ENCODE results near the gene MARCHF3.

MARCHF3 gene

DNA sequence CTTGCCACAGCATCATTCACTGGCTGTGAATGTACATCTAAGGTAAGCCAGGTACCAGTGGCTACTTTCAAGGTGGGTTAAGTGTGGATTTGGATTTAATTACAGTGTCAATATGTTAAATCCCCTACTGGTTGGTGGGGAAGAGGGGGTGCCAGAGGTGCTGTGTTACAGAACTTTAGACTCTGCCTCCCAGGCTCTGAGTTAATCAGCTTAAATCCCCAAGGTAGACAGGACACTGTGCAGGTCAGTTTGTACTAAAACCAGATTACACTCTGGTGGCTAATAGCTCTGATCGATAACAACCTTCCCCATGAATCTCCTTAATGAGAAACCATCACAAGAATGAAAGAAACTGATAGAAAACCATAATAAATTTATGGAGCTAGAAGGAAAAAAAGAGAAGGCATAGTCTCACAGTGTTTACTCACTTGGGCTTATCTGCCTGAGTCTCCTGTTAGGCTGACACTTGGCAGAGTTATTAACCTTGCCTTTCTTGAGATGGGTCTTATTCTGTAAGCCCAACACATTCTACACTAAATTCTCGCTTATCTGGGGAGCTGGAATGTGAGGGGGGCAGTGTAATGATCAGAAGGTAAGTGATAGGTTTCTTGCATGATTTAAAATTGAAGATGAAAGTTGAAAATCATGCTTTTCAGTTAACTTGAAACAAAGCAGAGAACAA is 146.7 kb downstream of the MARCHF3 start:
- no peak for TF ChIP-seq POLR2A (IDR thresholded peaks at IDR 0.05; ENCODE audit: extremely low read depth, insufficient read length)
- TF ChIP-seq, protein P1, sequence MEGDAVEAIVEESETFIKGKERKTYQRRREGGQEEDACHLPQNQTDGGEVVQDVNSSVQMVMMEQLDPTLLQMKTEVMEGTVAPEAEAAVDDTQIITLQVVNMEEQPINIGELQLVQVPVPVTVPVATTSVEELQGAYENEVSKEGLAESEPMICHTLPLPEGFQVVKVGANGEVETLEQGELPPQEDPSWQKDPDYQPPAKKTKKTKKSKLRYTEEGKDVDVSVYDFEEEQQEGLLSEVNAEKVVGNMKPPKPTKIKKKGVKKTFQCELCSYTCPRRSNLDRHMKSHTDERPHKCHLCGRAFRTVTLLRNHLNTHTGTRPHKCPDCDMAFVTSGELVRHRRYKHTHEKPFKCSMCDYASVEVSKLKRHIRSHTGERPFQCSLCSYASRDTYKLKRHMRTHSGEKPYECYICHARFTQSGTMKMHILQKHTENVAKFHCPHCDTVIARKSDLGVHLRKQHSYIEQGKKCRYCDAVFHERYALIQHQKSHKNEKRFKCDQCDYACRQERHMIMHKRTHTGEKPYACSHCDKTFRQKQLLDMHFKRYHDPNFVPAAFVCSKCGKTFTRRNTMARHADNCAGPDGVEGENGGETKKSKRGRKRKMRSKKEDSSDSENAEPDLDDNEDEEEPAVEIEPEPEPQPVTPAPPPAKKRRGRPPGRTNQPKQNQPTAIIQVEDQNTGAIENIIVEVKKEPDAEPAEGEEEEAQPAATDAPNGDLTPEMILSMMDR (IDR thresholded peaks at IDR 0.05; ENCODE audit: low read depth, low read length): no peak
- TF ChIP-seq, protein P2, sequence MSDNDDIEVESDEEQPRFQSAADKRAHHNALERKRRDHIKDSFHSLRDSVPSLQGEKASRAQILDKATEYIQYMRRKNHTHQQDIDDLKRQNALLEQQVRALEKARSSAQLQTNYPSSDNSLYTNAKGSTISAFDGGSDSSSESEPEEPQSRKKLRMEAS (IDR thresholded peaks at IDR 0.05; ENCODE audit: low read depth, low read length): no peak
- TF ChIP-seq MYC (IDR thresholded peaks at IDR 0.05; ENCODE audit: low read depth, low read length): no peak
- no peak overlapping the region for H3K4me3 ChIP-seq (ENCODE audit: low read depth, low read length)
- DNase-seq (ENCODE audit: low read depth): no peak

DNA sequence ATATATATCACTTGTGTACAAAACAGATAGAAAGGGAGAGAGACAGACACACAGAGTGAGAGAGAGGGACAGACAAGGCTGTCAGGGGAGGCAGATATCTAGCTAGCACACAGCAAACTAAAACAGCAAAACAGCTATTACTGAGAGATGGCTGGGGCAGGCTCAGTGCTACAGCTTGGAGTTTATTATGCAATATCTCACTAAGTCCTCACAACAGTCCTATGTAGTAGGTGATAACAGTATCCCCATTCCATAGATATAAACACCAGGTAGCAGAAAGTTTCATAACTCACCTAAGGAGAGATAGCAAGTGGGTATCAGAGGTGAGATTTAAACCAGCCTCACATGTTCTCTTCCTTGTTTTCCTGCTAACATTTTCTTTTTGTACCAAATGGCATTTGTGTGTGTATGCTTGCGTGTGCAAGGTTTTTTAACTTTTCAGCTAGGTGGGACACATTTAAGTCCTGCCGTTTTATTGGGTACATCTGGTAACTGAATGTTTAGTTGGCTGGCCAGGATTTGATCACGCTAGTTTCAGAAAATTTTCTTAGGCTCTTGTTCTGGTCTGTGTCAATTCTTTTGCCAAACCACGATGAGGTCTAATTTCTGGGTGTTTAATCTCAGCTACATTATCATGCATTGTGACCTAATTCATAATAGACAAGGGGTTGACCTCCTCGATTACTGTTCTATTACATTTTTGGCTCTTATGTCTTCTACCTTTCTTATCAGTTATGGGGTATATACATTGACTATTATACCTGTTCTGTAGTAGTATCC is 148.3 kb downstream of the MARCHF3 start:
- no peak for DNase-seq (ENCODE audit: low read depth)
- TF ChIP-seq, protein P2 (IDR thresholded peaks at IDR 0.05; ENCODE audit: low read depth, low read length): no peak
- no peak overlapping the region for H3K4me3 ChIP-seq (ENCODE audit: low read depth, low read length)

DNA sequence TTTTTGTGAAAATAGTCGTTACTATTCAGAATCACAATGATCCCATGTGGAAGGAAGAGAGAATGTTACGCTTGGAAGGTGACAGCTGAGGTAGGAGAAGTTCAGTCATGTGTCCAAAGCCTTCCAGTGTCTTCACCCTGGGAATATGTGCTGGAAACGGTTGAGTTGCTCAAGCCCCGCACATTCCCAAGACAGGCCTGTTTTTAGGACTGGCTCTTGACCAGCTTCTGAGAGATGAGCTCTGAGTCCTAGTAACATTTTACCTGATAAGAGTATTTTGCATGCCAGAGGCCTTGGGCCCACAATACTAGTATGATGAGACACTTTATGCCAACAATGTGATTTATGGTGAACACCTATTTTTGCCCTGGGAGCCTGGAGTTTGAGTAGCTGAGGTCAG is 151.7 kb downstream of the MARCHF3 start:
- TF ChIP-seq POLR2A (IDR thresholded peaks at IDR 0.05; ENCODE audit: extremely low read depth, insufficient read length) (no peak), MYC (IDR thresholded peaks at IDR 0.05; ENCODE audit: low read depth, low read length) (no peak)
- TF ChIP-seq, protein P1 (IDR thresholded peaks at IDR 0.05; ENCODE audit: low read depth, low read length): no peak
- TF ChIP-seq, protein P2 (IDR thresholded peaks at IDR 0.05; ENCODE audit: low read depth, low read length): no peak
- H3K4me3 ChIP-seq (ENCODE audit: low read depth, low read length): no peak overlapping the region
- no peak for DNase-seq (ENCODE audit: low read depth)

DNA sequence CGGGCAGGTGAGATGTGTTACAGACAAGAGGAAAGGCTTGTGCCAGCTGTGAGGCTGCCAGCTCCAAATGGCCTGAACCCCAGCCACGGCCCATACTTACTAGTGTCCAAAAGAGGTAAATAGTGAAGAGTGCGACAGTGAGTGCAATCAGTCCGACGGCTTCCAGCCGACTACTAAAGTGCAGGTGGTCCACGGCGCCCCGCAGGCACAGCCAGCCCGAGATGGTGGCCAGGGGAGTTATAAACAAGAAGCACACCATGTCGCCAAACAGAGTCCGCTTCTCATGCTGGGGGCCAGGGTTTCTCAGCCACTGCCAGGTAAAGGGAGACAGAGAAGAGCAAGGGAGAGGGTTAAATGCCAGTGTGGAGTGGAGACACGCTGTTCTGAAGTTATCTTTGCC is 152.3 kb downstream of the MARCHF3 start:
- no peak for DNase-seq (ENCODE audit: low read depth)
- no peak overlapping the region for H3K4me3 ChIP-seq (ENCODE audit: low read depth, low read length)
- TF ChIP-seq, protein P2 (IDR thresholded peaks at IDR 0.05; ENCODE audit: low read depth, low read length): no peak
- TF ChIP-seq POLR2A (IDR thresholded peaks at IDR 0.05; ENCODE audit: extremely low read depth, insufficient read length): no peak
- TF ChIP-seq, protein P1 (IDR thresholded peaks at IDR 0.05; ENCODE audit: low read depth, low read length): no peak
- TF ChIP-seq MYC (IDR thresholded peaks at IDR 0.05; ENCODE audit: low read depth, low read length): no peak

DNA sequence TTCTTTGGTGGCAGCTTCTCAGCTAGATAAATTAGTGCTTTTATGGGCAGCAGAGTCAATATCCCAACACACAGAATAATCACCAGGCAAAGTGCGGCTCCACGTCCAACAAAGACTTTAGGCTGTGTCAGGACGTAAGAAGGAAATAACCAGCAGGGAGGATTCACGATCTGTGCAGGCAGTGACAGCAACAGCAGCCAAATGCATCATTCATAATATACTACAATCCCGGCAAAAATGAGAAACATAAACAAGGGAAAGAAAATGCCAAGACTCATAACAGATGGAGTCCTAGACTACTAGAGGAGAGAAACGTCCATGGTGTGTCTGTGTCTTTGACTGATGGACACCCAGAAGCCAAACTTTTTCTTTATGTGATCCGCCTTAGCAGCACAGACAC is 152.8 kb downstream of the MARCHF3 start:
- no peak for DNase-seq (ENCODE audit: low read depth)
- TF ChIP-seq, protein P1 (IDR thresholded peaks at IDR 0.05; ENCODE audit: low read depth, low read length): no peak
- no peak for TF ChIP-seq POLR2A (IDR thresholded peaks at IDR 0.05; ENCODE audit: extremely low read depth, insufficient read length)
- no peak overlapping the region for H3K4me3 ChIP-seq (ENCODE audit: low read depth, low read length)

DNA sequence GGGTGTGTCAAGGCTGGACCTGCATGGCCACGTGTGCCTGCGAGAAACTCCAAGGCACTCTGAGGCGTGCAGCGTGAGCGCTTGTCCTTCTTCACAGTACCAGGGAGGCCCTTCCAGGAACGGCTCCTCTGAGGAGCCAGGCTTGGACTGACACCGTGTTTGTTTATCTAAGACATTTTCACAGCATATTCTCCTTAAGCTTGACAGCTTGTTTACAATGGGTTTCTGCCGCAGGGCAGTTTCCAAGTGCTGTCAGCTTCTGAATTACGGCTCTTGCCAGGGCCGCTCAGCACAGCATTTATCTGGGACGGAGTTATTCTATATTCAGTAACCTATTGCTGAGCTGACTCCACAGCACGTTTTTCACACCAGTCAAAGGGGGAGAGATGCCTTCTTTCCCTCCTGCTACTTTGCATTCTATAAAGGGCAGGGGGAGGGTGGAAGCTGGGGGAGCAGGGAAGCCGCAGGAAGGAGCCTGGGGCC is 155.0 kb downstream of the MARCHF3 start:
- no peak overlapping the region for H3K4me3 ChIP-seq (ENCODE audit: low read depth, low read length)
- no peak for DNase-seq (ENCODE audit: low read depth)
- TF ChIP-seq, protein P1 (IDR thresholded peaks at IDR 0.05; ENCODE audit: low read depth, low read length): no peak
- TF ChIP-seq MYC (IDR thresholded peaks at IDR 0.05; ENCODE audit: low read depth, low read length): no peak
- TF ChIP-seq, protein P2 (IDR thresholded peaks at IDR 0.05; ENCODE audit: low read depth, low read length): no peak
- no peak for TF ChIP-seq POLR2A (IDR thresholded peaks at IDR 0.05; ENCODE audit: extremely low read depth, insufficient read length)

Measured in NB4 (cell line).